HL-60 (cell line): ENCODE measurements around the gene FAM209A.

Experiments
- DNase-seq, 2 experiments: peaks; one replicate each; pipeline ENCODE4 v3.0.0-alpha.2; 2010 to 2020; ENCODE audit warnings: low read depth in 1 of 2, low spot score in 1 of 2
- H3K27ac ChIP-seq: fragments of 250-450 bp; sonication (Bioruptor Pico); replicated peaks from 2 replicates; pipeline ENCODE4 v1.5.1; 2020; ENCODE audit warnings: mild to moderate bottlenecking, moderate library complexity
- H3K27me3 ChIP-seq: fragments of 250-450 bp; sonication (Bioruptor Pico); 2 replicates; pipeline ENCODE4 v1.5.1; 2021; ENCODE audit warnings: mild to moderate bottlenecking, moderate library complexity; ENCODE audit not compliant: insufficient read depth, poor library complexity, severe bottlenecking
- H3K4me3 ChIP-seq: replicated peaks from 2 replicates; pipeline ENCODE4 v1.5.1; 2011; ENCODE audit warnings: mild to moderate bottlenecking, control low read depth, low read length; ENCODE audit not compliant: insufficient read depth
- CTCF ChIP-seq: IDR thresholded peaks from one replicate; pipeline ENCODE4 v1.5.1; 2011; ENCODE audit warnings: low read length, control low read depth, inconsistent platforms; ENCODE audit not compliant: insufficient read depth
- GABPA ChIP-seq: IDR thresholded peaks from 2 replicates; pipeline ENCODE4 v1.6.1; 2012; ENCODE audit warnings: low read depth
- POLR2AphosphoS5 ChIP-seq: IDR thresholded peaks from 2 replicates; pipeline ENCODE4 v1.6.1; 2012; ENCODE audit warnings: low read depth
- REST ChIP-seq: IDR thresholded peaks from 2 replicates; pipeline ENCODE4 v1.6.1; 2012; ENCODE audit warnings: low read depth; ENCODE audit not compliant: insufficient replicate concordance
- SPI1 ChIP-seq: IDR thresholded peaks from 2 replicates; pipeline ENCODE4 v1.6.1; 2012; ENCODE audit warnings: low read depth, mild to moderate bottlenecking, borderline replicate concordance

FAM209A gene

GRCh38 chr20:56511926-56512325, 12.6 kb upstream of the FAM209A start:
- no peak overlapping the region for H3K4me3 ChIP-seq
- no peak for TF ChIP-seq GABPA
- no peak for TF ChIP-seq POLR2AphosphoS5
- TF ChIP-seq CTCF, result no peak
- no peak for TF ChIP-seq REST
- TF ChIP-seq SPI1, result no peak
- no peak overlapping the region for H3K27ac ChIP-seq
- H3K27me3 ChIP-seq, result no peaks in the 10 kb centered on the region
- no peak for DNase-seq

DNA sequence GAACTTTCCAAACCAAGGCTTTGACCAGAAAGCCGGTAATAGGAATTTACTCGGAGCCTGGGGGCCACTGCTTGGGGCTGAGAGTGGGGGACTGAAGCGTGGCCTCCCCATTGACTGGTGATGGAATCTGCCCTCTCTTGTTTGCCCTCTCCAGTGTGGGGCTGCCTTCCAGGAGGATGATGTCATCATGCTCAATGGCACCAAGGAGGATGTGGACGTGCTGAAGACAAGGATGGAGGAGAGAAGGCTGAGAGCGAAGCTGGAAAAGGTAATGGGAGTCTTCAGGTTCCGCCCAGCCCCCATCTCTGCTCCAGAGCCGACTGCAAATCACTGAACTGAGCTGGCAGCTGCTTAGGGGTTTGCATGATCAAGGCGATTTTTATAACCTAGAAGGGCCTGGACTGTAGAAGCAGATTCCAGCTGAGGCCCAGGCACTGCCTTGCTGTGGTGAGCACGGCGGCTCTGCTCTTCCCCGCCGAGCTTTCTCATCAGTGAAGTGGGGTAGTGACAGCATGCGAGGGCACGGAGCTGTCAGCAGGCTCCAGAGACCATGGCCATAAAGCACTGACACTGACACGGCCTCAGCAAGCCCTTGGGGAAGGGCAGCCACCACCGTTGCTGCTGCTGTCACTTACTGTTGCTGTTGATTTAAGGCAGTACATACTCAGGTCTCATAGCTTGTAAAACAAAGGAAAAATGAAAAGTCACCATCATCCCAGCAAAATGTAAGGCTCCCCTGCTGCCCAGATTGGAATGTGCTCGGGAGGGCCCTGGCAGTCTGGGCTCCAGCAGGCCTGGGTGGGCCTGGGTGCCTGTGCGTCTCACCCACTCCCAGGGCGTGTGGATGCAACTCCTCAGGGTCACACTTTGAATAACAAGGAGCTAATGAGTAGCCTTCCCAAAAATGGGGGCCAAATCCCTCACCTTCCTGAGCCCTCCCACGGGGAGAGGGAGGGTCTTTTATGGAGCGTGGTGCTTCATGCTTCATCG, 11.1 kb upstream of the FAM209A start:
- TF ChIP-seq POLR2AphosphoS5 (no peak), SPI1 (no peak), CTCF (no peak), REST (no peak), GABPA (no peak)
- DNase-seq, result no peak

GRCh38 chr20:56516631-56517030, 7.9 kb upstream of the FAM209A start:
- TF ChIP-seq SPI1 (no peak), REST (no peak), POLR2AphosphoS5 (no peak), CTCF (no peak)
- no peak overlapping the region for H3K27ac ChIP-seq
- DNase-seq, result no peak
- H3K27me3 ChIP-seq, result no peaks in the 10 kb centered on the region
- H3K4me3 ChIP-seq, result no peak overlapping the region

More for the DNA sequence above, 11.1 kb upstream of the FAM209A start:
- Histone ChIP-seq H3K4me3 (no peak overlapping the region), H3K27me3 (no peaks in the 10 kb centered on the region), H3K27ac (no peak overlapping the region)
